Fibroblast of skin of abdomen (primary cell): Measurements from ENCODE around the gene DLK2.
"Not testable (repeated sequence)": the region's sequence is repeated elsewhere in the genome, so short reads cannot be mapped to it uniquely, and the experiment has no call there.

Experiments used
- DNase-seq: peaks from one replicate; pipeline ENCODE4 v3.0.0-alpha.2; 2013

The DLK2 gene

DNA sequence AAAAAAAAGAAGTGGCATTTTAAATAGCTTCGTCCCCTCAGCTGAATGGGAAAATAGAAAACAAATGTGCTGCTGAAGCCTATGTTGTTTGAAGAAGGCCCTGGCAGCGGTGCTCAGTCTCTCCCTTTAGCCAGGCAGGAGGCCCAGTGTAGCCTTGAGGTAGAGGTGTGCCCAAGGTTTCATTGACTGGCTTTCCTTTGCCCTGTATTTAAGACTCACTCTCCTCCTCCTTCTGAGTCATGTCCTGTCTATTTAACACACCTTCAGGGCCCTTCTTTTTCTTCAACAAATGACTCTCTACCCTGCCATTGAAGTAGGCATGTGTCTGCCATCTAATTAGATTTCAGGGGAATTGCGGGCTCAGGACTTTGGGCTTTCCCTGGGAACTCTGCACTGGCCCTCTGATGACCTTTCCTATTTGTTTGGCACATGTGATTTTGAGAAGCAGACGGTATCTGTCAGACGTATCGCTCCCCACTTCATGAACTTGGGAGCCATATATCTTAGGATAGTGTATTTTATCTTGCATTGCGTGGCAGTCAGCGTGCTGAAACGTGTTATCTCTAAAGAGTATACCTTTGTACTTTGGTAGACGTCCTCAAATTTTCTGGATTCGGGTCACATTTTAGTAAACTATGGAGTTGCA lies 26.4 kb upstream of the DLK2 start:
- DNase-seq: no peak

DNA sequence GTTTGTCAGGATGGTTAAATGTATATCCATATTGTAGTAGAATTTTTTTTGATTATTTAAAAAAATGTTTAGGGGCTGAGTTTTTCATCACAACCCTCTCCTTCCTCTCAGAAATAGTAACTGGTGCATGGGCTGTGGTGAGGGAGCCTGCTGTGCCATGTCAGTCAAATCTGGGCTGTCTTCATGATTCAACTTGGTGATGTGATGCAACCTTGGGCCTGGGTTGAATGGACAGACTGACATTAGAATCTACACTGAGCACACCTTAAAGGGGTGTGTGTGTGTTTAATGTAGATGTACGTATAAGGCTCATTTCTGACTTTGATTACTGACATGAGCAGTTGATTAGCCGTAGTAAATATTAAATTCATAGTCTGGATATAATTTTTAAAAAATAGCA lies 25.7 kb upstream of the DLK2 start:
- DNase-seq: no peak

DNA sequence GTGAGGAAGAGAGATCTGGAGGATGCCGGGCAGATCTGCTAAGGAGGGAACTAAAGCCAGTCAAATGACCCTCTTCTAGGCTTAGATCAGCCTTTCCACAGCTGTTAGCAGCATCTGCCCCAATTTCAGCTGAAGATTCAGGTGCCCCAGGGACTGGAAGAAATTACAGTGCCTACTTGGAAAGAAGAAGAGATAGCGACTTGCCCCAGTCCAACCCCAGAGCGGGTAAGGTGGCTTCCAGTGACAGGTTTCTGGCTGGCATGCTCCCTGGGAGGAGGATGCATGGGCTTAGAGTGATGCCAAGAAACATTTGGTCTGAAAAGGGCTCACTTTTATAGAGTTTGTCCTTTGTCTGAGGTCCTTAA lies 22.6 kb upstream of the DLK2 start:
- DNase-seq: no peak

DNA sequence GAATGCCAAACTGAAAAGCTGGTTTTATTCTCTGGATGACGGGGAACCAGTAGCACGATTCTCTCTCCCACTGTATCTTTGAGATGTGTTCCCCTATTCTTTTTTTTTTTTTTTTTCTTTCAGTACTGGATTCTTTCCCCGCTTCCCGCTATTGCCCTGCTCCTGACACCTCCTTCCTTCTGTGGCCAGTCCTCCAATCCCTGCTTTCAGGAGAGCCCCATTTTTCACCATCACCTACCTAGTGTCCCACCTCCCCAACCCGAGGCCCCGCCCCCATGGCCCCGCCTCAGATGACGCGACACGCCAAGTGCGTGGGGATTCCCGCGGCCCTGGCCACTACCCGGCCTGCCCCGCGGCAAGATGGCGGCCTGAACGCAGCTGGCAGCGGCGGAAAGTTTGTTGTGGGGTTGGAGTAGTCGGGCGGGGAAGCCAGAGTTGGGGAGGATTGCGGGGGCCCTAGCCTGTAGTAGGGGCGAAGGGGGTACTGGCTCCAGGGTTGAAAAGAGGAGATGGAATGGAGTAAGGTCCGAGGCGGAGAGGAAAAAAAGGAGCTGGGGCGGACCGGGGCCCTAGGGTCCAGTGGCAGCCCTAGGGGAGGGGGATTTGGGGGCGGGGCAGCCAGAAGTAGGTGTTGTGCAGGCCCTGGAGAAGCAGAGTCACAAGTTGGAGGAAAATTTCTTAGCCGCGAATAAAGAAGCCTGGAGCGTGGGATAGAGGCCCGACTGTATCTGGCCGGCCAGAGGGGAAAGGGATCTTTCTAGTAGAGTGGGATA lies 22.1 kb upstream of the DLK2 start, which contains the start of gene TJAP1:
Gene TJAP1 (plus strand): TSS at position 336 of the 773 bp plus-strand sequence. CDS start 21,432 bp downstream, outside the sequence.
- peak; percentile 86 for DNase-seq

DNA sequence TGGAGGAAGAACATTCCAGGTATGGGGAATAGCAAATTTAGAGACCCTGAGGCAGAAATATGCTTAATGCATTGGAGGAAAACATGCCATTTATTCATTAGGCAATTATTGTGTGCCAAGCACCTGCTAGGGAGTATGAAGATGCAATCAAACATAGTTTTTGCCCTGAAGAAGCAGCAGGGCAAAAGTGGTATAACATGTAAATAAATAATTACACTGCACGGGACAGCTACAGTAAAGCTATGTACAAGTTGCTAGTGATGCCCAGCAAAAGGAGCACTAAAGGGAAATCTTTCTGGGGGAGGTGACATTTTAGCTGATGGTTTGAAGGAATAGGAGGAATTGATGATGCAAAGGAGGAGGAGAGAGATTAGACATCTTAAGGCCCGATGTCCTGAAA lies 21.4 kb upstream of the DLK2 start:
- DNase-seq: no peak

DNA sequence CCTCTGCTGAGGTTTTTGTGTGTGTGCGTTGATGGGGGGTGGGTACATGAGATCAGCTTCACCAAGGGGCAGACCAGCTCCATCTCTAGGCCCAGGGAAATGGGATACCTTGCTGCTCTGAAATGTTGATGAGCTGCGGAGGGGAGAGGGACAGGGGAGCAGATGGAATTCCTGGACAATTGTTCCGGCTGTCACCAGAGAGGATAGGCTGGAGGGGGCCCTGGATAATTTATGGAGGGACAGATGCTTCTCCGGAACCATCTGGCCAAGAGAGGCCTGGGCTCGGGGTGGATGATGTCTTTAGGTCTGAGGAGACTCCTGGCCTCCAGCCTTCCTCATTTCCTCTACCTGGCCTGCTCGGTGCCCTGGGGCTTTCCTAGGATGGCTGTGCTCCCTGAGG lies 20.2 kb upstream of the DLK2 start:
- no peak for DNase-seq

DNA sequence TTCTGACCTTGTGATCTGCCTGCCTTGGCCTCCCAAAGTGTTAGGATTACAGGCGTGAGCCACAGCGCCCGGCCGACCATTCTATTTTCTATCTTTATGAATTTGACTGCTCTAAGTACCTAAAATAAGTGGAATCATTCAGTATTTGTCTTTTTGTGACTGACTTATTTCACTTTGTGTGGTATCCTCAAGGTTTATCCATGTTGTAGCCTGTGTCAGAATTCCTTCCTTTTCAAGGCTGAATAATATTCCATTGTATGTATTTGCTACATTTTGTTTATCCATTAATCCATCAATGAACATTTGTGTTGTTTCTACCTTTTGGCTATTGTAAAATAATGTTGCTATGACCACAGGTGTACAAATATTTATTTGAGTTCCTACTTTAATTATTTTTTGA lies 17.2 kb upstream of the DLK2 start:
- DNase-seq: no peak

DNA sequence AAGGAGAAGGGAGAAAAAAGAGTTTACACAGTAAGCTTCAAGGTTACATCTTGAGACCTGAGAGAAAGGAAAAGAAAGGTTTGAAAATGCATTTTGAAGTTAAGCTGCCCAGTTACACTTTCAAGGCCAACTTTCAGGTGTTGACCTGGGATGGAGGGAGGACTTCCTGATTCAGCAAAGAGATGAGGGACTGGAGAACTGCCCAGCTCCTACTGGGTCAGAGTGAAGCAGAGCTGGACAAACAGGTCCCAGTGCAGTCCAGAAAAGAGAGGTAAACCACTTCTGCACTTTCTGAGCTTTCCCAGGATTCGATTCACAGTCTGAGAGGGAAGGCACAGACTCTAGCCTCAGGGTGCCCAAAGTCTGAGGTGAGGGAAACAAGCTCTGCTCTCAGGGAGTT lies 16.1 kb upstream of the DLK2 start:
- DNase-seq: no peak

DNA sequence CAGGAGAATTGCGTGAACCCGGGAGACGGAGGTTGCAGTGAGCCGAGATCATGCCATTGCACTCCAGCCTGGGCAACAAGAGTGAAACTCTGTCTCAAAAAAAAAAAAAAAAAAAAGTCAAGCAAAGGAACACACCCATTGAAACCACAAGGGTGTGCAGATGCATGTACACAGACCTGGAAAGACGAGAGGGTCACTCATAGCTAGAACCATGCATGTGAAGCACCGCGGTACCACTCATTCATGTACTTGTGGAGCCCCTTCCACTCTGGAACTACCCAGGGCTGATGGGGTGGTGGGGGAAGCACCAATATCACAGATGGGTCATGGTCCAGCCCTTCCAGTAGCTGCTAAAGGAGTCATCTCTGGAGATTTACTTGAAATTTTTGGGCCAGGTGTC lies 14.6 kb upstream of the DLK2 start:
- DNase-seq: no peak

DNA sequence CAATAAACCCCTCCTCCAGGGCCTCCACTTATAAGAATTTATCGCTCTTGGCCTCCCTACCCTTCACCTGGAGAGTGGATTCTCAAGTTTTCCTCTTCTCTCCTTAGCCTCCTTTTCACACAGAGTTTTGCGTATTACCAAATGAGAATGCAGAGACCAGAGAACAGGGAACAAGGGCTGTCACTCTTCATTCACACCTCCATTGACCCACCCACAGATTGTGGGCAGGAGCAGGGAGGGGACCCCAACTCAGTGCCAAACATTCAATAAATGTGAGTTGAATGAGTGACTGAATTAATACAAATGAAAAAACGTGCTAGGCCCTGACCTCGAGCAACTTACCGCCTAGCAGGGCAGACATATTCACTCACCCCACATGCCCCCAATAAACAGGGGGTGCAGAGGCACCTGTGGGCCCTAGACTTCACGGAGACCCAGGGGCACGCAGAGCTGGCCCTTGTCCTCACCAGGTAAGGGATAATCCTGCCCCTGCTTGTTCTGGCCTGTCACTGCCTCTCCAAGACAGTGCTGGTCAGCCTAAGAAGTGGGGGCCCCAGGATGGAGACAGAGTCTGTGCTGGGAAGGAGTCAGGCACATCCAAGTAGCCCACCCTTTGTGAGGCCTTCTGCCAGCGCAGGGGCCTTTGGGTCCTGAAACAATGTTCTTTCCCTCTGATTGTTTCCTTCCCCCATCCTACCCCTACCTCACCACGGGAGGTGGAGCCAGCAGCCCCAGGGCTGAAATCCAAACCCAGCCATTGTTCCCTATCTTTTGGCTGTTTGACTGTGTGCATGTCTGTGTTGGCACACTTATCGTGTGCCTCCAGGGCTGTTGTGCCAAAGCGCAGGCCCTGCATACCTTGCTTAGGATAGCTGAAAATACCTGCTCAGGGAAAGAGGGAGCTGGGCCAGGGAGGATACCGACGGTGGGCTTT lies 13.7 kb upstream of the DLK2 start:
- DNase-seq: no peak

DNA sequence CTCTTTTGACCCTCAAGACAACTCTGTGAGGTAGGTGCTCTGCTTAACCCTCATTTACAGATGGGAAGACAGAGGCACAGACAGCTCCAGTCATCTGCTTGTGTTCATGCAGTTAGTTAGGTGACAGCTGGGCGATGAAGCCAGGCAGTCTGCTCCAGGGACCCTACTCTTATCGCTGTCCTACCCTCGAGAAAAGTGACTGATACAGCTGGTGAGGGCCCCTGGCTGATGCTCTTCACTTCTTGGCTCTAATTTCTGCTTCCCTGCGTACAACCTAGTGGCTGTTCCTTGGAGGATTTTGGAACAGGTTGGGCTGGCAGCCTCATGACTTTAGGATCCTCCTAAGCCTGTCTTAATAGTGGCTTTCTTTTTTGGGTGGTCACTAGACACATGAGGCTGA lies 12.9 kb upstream of the DLK2 start:
- no peak for DNase-seq

DNA sequence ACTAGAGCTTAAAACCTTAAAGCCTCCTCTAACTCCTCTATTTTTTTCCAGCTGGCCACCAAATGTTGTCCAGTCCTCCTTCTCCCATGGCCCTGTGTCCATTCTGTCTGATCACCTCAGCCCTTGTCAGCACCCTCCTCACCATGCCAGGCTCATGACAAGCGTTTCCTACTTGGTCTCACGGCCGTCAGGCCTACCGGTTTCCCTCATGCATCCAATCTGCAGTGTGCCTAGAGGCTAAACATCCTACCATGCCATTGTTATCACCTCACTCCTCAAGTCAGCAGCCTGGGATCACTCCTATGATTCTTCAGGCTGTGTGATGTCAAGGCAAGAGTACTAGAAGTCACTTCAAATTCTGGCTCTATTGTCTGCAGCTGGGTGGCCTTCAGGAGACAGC lies 12.4 kb upstream of the DLK2 start:
- no peak for DNase-seq

DNA sequence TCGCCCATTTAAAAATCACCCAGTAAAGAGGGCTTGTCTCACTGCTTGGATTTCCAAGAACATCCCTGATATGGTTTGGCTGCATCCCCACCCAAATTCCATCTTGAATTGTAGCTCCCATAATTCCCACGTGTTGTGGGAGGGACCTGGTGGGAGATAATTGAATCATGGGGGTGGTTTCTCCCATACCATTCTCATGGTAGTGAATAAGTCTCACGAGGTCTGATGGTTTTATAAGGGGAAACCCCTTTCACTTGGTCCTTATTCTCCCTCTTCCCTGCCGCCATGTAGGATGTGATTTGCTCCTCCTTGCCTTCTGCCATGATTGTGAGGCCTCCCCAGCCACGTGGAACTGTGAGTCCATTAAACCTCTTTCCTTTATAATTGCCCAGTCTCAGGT lies 11.9 kb upstream of the DLK2 start:
- not testable (repeated sequence) for DNase-seq

DNA sequence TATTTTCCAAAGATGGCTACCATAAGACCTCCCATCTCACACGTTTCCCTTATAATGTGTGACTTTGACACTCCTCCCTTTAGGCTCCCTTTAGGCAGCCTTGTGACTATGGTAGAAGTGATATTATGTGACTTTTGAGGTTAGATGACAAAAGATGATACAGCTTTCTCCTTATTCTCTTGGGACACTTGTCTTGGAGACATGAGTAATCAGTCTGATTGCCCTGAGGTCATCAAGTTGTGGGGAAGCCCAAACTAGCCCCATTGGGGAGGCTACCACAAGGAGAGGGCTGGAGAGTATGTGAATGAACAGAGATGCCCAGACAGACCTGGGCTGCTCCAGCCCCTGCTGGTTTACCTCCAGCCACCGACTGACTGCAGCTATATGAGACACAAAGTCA lies 10.6 kb upstream of the DLK2 start:
- DNase-seq: no peak

DNA sequence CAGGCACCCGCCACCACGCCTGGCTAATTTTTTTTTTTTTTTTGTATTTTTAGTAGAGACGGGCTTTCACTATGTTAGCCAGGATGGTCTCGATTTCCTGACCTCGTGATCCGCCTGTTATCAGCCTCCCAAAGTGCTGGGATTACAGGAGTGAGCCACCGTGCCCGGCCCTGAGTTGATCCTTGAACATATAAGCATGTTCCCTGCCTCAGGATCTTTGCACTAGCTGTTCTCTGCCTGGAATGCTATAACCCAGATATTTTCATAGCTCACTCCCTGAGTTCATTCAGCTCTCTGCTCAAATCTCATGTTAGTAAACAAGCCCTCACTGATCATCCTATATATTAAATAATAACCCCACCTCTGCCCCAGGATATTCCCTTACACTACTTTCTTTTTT lies 9.0 kb upstream of the DLK2 start:
- DNase-seq: no peak

DNA sequence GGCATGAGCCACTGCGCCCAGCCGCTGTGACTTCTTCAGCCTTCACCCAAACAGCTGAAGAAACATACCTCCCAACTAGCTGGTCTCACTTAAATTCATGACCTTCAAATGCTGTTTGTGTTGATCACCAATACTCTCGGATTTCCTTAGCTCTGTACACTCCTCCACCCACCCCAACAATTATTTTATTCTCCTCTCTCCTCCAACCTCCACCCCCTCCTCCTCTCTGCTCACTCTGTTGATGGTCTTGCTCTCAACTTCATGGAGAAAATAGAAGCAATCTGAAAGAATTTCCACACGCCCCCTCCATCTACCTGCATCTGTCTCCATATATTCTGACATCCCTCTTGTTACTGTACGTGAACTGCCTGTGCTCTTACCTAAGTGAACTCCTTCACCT lies 6.6 kb upstream of the DLK2 start:
- no peak for DNase-seq

DNA sequence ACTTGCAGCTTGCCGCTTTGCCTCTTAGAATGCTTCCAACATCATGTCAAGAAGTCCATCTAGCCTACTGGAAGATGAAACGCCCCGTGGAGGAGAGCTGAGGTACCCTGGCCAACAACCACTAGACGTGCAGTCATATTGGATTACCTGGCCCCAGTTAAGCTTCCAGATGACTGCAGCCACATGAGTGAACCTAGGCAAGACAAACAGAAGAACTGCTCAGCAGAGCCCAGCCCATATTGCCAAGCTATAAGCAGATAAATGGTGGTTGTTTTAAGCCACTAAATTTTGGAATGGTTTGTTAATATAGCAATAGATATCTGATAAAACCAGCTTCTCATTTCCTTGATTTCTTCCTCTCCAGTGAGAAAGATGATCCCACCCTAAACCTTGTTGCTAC lies 4.7 kb upstream of the DLK2 start:
- DNase-seq: no peak

DNA sequence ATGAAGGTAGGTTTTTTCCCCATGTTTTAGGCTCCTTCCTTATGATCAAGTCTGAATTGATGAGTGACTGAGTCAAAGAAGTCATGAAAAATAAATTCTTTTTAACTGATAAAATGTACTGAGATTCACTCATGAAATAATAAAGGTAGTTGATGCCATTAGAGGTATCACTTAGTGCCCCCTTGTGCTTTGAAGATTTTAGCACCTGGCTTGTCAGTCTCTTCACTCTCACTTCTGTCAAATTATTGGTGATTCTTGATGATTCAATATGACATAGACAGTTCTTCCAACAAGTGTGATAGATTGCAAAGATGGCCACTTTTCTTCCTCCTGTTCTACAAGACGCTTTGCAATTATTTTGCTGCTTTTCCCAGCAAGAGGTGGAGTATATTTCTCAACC lies 4.2 kb upstream of the DLK2 start:
- no peak for DNase-seq

DNA sequence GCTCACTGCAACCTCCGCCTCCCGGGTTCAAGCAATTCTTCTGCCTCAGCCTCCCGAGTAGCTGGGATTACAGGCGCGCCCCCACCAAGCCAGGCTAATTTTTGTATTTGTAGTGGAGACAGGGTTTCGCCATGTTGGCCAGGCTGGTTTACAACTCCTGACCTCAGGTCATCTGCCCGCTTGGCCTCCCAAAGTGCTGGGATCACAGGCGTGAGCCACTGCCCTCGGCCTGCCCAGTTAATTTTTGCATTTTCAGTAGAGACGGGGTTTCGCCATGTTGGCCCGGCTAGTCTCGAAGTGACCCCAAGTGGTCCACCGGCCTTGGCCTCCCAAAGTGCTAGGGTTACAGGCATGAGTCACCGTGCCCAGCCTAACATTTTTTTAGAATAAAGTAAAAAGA lies 2.8 kb upstream of the DLK2 start:
- not testable (repeated sequence) for DNase-seq

DNA sequence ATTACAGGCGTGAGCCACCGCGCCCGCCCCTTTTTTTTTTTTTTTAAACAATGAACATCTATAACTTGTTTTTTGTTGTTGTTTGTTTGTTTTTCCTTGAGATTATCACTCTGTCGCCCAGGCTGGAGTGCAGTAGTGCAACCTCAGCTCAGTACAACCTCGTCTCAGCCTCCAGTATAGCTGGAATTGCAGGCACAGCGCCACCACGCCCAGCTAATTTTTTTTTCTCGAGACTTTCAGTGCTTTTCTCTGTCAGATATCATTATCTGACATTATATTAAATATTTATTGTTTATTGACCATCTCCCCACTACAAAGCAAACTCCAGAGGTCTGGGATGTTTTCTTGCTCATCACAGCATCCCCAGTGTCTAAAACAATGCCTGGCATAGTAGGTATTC lies 2.3 kb upstream of the DLK2 start:
- no peak for DNase-seq

DNA sequence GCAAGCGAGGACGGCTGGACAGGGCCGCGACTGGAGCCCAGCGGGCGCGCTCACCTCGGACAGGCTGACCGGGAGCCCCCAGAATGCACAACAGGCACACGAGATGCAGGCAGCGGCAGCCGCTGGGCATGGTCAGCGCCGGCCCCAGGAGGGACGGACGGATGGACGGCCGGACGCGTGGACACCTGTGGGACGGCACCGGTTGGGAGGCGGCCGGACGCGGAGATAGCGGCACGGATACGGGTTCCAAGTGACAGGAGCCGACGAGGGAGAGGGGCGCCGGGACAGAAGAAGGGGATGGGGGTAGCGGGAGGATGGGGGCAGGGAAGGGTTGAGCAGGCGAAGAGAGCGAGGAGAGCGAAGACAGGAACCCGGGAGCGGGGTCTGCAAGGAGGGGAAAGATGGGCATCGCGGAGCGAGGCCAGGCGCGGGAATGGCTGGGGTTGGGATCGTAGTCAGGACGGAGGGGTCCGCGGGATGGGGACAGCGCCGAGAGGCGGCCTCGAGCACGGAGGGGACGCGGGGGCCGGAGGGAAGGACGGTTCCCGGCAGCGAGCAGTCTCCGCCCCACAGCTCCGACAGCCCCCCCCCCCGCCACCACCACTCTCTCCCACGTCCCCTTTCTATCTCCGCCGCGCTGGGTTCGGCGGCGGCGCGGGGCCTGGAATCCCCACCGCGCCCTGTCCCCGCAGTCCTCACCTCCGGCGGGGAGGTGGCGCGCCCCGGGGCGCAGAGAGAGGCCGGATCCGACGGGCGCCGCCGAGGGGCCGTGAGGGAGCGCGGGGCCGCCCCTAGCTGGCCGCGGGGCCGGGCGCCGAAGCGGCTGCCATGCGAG lies 435 bp downstream of the DLK2 start:
- peak; percentile 66 for DNase-seq

DNA sequence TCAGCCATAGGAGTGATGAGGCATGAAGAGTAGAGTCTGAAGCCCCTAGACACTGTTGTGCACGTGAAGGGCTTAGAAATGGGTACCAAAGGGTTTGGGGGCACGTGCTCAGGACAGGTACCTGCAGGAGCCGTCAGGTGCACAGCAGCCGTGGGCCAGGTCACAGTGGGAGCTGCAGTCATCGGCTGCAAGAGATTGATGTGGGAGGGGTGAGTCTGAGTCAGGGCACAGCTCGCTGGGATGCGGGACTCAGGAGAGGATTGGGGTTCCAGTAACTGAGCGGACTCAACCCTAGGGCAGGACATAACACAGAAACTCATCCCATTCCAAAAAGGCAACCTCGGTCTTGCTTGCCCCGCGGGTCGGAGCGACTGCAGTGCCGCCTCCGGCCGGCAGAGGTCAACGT lies 1.1 kb downstream of the DLK2 start:
- DNase-seq: no peak

DNA sequence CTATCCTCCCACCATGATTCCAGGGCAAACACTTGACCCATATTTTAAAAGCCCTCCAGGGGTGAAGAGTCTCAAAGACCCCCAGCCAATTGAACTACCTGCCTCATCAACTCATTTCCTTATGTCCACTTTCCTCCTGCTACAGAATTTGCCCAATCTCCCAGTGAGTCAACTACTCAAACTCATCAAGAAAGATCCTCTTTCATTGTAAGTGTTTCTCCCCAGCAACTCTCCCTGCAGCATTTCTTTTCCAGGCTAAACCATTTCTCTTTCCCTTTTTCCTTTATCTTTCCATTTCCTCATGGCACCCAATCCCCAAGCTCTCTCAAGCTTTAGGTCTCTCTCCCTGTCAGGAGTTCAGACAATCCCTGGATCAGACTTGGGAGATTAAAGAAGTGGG lies 1.5 kb downstream of the DLK2 start:
- DNase-seq: no peak
